AG04449 (cell line): Measurements from ENCODE around the gene CYP26B1.
A peak's percentile ranks its signal among the peaks of the same experiment; 100 is the strongest.

Experiments
- CTCF ChIA-PET: fragments of 350-600 bp; formaldehyde crosslinking; extraction: SDS; loops from one replicate; lab custom pipeline; 2021; ENCODE audit warnings: antibody characterized with exemption; lab: Yijun Ruan, JAX
- POLR2A ChIA-PET: fragments of 400-600, 350-600 bp; formaldehyde crosslinking; extraction: SDS; loops from one replicate; lab custom pipeline; 2020; ENCODE audit warnings: antibody characterized with exemption, inconsistent platforms; lab: Yijun Ruan, JAX
- DNase-seq: peaks from one replicate; pipeline ENCODE4 v3.0.0-alpha.2; 2010; ENCODE audit warnings: low read depth, low spot score
- H3K4me3 ChIP-seq: 2 replicates; pipeline ENCODE4 v1.5.1; 2011; ENCODE audit warnings: low read depth, mild to moderate bottlenecking, control low read depth, low read length
- TF ChIP-seq, protein P1 (sequence below): IDR thresholded peaks from one replicate; pipeline ENCODE4 v1.5.1; 2011; ENCODE audit warnings: mild to moderate bottlenecking, moderate library complexity, low read length, control low read depth, inconsistent platforms; ENCODE audit not compliant: insufficient read depth; ENCODE audit errors: missing control alignments

Gene CYP26B1

DNA sequence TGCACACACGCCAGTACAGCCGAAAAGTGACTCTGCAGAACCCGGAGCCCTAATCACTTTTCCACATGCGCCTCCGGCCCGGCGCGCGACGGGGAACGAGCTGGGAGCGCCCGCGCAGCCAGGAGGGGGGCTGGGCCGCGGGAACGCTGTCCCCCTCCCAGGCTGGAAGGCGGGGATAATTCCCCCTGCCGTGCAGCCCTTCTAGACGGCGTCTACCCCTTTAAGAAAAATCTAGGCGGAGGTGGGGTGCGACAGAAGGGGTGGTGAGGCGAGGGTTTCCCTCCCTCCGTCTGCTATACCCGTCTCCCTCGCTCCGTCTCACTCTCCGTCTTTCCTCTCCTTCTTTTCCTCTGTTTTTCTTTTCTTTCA lies 2.4 kb downstream of the CYP26B1 start:
- TF ChIP-seq, protein P1, sequence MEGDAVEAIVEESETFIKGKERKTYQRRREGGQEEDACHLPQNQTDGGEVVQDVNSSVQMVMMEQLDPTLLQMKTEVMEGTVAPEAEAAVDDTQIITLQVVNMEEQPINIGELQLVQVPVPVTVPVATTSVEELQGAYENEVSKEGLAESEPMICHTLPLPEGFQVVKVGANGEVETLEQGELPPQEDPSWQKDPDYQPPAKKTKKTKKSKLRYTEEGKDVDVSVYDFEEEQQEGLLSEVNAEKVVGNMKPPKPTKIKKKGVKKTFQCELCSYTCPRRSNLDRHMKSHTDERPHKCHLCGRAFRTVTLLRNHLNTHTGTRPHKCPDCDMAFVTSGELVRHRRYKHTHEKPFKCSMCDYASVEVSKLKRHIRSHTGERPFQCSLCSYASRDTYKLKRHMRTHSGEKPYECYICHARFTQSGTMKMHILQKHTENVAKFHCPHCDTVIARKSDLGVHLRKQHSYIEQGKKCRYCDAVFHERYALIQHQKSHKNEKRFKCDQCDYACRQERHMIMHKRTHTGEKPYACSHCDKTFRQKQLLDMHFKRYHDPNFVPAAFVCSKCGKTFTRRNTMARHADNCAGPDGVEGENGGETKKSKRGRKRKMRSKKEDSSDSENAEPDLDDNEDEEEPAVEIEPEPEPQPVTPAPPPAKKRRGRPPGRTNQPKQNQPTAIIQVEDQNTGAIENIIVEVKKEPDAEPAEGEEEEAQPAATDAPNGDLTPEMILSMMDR: no peak
- CTCF ChIA-PET: no interaction called here
- POLR2A ChIA-PET: no interaction called here
- peak overlapping the region; percentile 8 for H3K4me3 ChIP-seq
- no peak for DNase-seq

DNA sequence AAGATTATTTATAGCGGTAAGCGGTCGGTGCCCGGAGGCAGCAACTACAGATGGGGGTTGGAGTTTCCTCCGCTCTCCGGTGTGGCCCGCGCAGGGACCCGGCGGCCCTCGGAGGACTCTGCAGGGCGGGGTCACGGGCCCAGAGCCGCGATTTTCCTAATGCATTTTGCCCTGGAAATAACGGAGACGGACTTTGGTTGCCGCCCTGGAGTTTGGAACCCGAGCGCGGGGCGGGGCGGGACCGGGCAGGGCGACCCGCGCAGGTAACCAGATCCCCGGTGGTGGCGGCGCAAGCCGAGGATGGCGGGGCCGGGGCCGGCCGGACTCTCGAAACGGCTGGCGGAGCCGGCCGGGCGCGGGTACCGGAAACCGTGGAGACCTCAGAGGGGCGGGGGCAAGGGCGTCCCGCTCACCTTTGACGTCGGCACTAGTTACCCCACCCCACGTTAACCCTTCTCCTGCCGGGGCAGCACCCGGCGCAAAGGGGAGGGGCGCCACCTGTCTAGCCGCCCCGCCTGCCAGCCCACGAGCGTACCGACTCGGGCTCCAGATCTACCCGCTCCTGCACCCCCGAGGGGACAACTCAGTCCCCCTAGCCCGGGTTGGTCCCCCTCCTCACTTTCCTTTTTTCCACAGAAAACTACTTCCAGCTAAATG lies 2.9 kb downstream of the CYP26B1 start:
- TF ChIP-seq, protein P1: no peak
- peak overlapping the region; percentile 20; the same call in 1 of the 2 replicates for H3K4me3 ChIP-seq
- ChIA-PET POLR2A (no interaction called here), CTCF (no interaction called here)
- DNase-seq: no peak

DNA sequence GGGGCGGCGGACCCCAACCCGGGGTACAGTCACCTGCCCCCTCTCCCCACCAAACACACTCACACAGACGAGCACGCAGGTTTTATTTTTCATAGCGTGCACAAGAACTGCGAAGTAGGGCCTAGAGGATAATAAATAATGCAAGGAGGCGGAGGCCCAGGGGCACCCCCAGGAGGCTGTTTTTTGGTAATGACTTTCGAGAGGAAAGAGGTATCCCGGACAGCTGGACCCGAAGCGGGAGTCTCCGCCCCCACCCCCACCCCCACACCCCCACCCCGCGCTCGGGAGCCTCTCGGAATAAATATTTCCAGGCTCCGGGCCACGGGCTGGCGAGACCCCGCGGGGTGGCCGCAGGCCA lies 3.4 kb downstream of the CYP26B1 start:
- DNase-seq: no peak
- H3K4me3 ChIP-seq: no peak overlapping the region
- ChIA-PET CTCF (no interaction called here), POLR2A (no interaction called here)
- TF ChIP-seq, protein P1: no peak

DNA sequence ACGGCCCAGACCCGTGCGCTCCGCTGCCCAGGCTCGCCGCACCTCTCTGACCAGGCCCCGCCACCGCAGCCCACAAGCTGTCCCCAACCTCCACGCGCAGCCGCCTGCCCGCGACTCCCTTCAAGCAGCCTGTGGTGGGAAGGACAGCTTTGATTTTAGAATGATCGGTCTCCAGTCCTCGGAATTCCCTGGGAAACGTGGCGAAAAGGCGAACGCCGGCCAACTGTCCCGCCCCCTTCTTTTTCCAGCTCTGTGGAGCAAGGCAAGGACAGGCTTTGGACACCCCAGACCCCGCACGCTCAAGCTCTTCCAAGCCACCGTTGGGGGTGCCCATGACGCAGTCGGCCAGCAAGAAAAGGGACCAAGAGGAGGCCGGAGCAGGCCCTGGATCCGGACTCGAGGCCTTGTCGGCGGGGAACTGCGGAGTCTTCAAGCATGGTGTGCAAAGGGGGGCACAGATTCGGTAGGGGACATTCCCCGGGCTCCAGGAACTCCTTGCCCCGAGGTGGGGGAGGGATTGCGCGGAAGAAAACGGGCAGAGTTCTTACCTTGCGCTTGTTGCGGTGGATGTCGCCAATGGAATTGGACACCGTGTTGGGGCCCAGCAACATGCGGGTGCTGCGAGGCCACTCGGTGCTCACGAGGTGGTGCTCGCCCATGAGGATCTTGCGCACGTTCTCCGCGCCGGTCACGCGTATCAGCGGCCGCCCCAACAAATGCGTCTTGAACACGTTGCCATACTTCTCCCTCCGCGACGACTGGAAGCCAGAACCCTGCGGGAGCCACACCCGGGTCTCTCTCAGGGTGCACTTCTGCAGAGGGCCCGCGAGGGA lies 4.0 kb downstream of the CYP26B1 start:
- ChIA-PET CTCF (interaction anchor here (0.6 kb wide), 1 partner anchor 9 kb away, joined by 3 read pairs; no protein-coding TSS in a partner anchor), POLR2A (no interaction called here)
- TF ChIP-seq, protein P1: no peak
- no peak for DNase-seq
- no peak overlapping the region for H3K4me3 ChIP-seq

DNA sequence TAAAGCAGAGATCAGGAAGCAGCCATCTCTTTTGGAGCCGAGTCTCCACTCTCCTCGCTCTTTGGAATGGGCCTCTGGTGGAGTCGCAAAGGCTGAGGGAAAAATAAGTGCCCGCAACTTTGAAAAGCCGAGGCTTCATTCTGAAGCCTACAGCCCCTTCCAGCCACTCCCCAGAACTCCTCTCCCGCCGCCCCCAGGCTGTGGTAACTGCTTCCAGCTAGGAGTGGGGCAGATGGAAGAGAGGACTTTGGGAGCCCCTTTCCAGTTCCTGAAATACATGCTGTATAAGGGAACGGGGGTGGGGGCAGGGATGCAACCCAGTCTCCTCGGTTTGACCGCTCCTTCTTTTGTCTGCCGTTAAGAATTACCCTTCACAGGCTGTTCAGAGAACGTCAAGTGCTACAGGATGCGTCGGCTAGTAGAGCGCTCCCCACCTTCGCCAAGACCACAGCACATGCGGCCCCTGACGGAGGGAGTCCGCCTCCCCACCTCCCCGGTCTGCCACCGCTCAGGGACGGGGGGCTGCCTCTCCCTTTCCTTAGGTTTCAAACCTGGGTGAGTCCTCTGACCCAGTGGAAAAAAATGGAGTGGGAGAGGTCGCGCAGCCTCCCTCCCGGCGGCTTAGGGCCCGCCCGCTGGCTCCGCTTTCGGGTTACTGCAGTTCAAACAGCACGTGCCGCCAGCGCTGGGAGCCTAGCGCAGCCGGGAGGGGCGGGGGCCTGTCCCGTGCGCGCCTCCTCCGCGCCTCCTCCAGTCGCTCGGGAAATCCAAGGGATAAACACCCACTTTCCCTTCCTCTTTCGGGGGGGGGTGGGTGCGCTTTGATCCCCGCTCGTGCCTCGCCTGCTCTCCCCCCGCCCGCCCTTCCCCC lies 4.9 kb downstream of the CYP26B1 start:
- ChIA-PET POLR2A (no interaction called here), CTCF (no interaction called here)
- TF ChIP-seq, protein P1: no peak
- H3K4me3 ChIP-seq: no peak overlapping the region
- no peak for DNase-seq
